HTERT RPE-1 (cell line): ENCODE measurements around the gene ITPK1.

Source experiments
- in situ Hi-C: fragments of 300-500 bp; cut with MboI; formaldehyde crosslinking; loops from 4 replicates; pipeline ENCODE4 v1.14.3; 2020; ENCODE audit warnings: low sequenced_read_pairs

The ITPK1 gene

GRCh38 chr14:92942576-92942975, 173.1 kb downstream of the ITPK1 start:
- in situ Hi-C loops = no loop called here

- in situ Hi-C loops = no loop called here
Observed at GRCh38 chr14:92942136-92942535, 173.6 kb downstream of the ITPK1 start.

GRCh38 chr14:92941531-92941930, 174.2 kb downstream of the ITPK1 start:
- in situ Hi-C loops = no loop called here

GRCh38 chr14:92940543-92940942, 175.2 kb downstream of the ITPK1 start:
- in situ Hi-C loops = no loop called here

- in situ Hi-C loops = no loop called here
Observed at GRCh38 chr14:92939699-92940098, 176.0 kb downstream of the ITPK1 start.

- in situ Hi-C loops = no loop called here
Observed at GRCh38 chr14:92938890-92939671, 176.6 kb downstream of the ITPK1 start.

- in situ Hi-C loops = no loop called here
Observed at GRCh38 chr14:92938235-92938875, 177.4 kb downstream of the ITPK1 start.

- in situ Hi-C loops = no loop called here
Observed at GRCh38 chr14:92937051-92937937, 178.4 kb downstream of the ITPK1 start.

- in situ Hi-C loops = no loop called here
Observed at GRCh38 chr14:92936085-92936484, 179.6 kb downstream of the ITPK1 start.

GRCh38 chr14:92935446-92935845, 180.3 kb downstream of the ITPK1 start:
- in situ Hi-C loops = no loop called here

- in situ Hi-C loops = no loop called here
Observed at GRCh38 chr14:92934196-92935085, 181.3 kb downstream of the ITPK1 start.

- in situ Hi-C loops = no loop called here
Observed at GRCh38 chr14:92933481-92933880, 182.2 kb downstream of the ITPK1 start.

GRCh38 chr14:92932448-92933395, 183.0 kb downstream of the ITPK1 start:
- in situ Hi-C loops = no loop called here

GRCh38 chr14:92931681-92932447, 183.9 kb downstream of the ITPK1 start:
- in situ Hi-C loops = no loop called here

- in situ Hi-C loops = no loop called here
Observed at GRCh38 chr14:92930737-92931602, 184.8 kb downstream of the ITPK1 start.

GRCh38 chr14:92929689-92930608, 185.8 kb downstream of the ITPK1 start:
- in situ Hi-C loops = no loop called here
